PC-3 (cell line): ENCODE measurements around the gene GCHFR. TPM values are rescaled to one million over a fixed set of nuclear protein-coding genes. Genes with fewer than 3 reads are reported as not detected.

Experiments used
- ATAC-seq: fragments of 200-7000 bp; cut with Tn5 transposase; 2 replicates; pipeline ENCODE4 v1.9.1; 2020; ENCODE audit warnings: mild to moderate bottlenecking, moderate library complexity
- BruUV-seq: library from RNA; stranded (reverse); fragments of 400-500 nt; replicated peaks from 2 replicates; lab custom pipeline; 2021; lab: Mats Ljungman, UMichigan
- CTCF ChIA-PET: fragments of 300-600 bp; sonication (Branson Sonifier 250); formaldehyde crosslinking; loops from one replicate; lab custom pipeline; 2022; ENCODE audit warnings: antibody characterized with exemption; lab: Charles Lee
- POLR2A ChIA-PET: fragments of 300-600 bp; sonication (Branson Sonifier 250); formaldehyde crosslinking; loops from one replicate; lab custom pipeline; 2022; ENCODE audit warnings: antibody characterized with exemption; ENCODE audit not compliant: unreplicated experiment; lab: Charles Lee
- DNase-seq: peaks from one replicate; pipeline ENCODE4 v3.0.0-alpha.2; 2015
- H2AFZ ChIP-seq: fragments of 300-600 bp; sonication (generic); 2 replicates; pipeline ENCODE4 v1.6.0; 2016; ENCODE audit warnings: antibody characterized with exemption, low read length
- H3F3A ChIP-seq: fragments of 300-600 bp; sonication (generic); one replicate; pipeline ENCODE4 v1.6.0; 2017; ENCODE audit warnings: antibody characterized with exemption, low read length, control low read depth, mild to moderate bottlenecking; ENCODE audit not compliant: unreplicated experiment
- H3K27ac ChIP-seq: fragments of 300-600 bp; sonication (generic); 2 replicates; pipeline ENCODE4 v1.5.1; 2016; ENCODE audit warnings: mild to moderate bottlenecking, low read length
- H3K27me3 ChIP-seq: fragments of 300-600 bp; sonication (generic); 2 replicates; pipeline ENCODE4 v1.6.1; 2016; ENCODE audit warnings: low read length, mixed read lengths
- H3K36me3 ChIP-seq: fragments of 300-600 bp; sonication (generic); 2 replicates; pipeline ENCODE4 v1.6.1; 2016; ENCODE audit warnings: low read depth, mixed run types, low read length, mixed read lengths
- H3K4me1 ChIP-seq: fragments of 300-600 bp; sonication (generic); 2 replicates; pipeline ENCODE4 v1.5.1; 2016; ENCODE audit warnings: low read length; ENCODE audit not compliant: insufficient read depth
- H3K4me2 ChIP-seq: fragments of 300-600 bp; sonication (generic); 2 replicates; pipeline ENCODE4 v1.6.0; 2016; ENCODE audit warnings: low read length
- H3K4me3 ChIP-seq: fragments of 300-600 bp; sonication (generic); 2 replicates; pipeline ENCODE4 v1.5.1; 2016; ENCODE audit warnings: mild to moderate bottlenecking, low read length, mixed read lengths
- H3K79me2 ChIP-seq: fragments of 300-600 bp; sonication (generic); 2 replicates; pipeline ENCODE4 v1.6.1; 2017; ENCODE audit warnings: low read length, mixed read lengths
- H3K9ac ChIP-seq: fragments of 300-600 bp; sonication (generic); 2 replicates; pipeline ENCODE4 v1.6.0; 2016; ENCODE audit warnings: mild to moderate bottlenecking, low read length
- H3K9me2 ChIP-seq: fragments of 300-600 bp; sonication (generic); replicated peaks from 2 replicates; pipeline ENCODE4 v1.6.1; 2016; ENCODE audit warnings: mixed run types, low read length, mixed read lengths
- H3K9me3 ChIP-seq: fragments of 300-600 bp; sonication (generic); 2 replicates; pipeline ENCODE4 v1.6.1; 2016; ENCODE audit warnings: low read length, mixed read lengths
- H4K20me1 ChIP-seq: fragments of 300-600 bp; sonication (generic); 2 replicates; pipeline ENCODE4 v1.6.1; 2016; ENCODE audit warnings: low read length, mixed read lengths
- CTCF ChIP-seq: fragments of 300-600 bp; sonication (generic); conservative IDR thresholded peaks from 2 replicates; pipeline ENCODE4 v1.5.1; 2017; ENCODE audit warnings: antibody characterized with exemption, low read depth, mild to moderate bottlenecking, low read length
- EZH2 ChIP-seq: fragments of 300-600 bp; sonication (generic); IDR thresholded peaks from one replicate; pipeline ENCODE4 v1.6.1; 2017; ENCODE audit warnings: antibody characterized with exemption, mild to moderate bottlenecking, low read length; ENCODE audit not compliant: unreplicated experiment
- EZH2phosphoT487 ChIP-seq: fragments of 300-600 bp; sonication (generic); IDR thresholded peaks from 2 replicates; pipeline ENCODE4 v1.6.1; 2018; ENCODE audit warnings: mild to moderate bottlenecking, antibody characterized with exemption, low read length, borderline replicate concordance
- intact Hi-C: fragments of 100-400 bp; cut with micrococcal nuclease; formaldehyde crosslinking; loops from 2 replicates; pipeline ENCODE4 v1.9.0; 2023
- total RNA-seq: library from RNA; depleted of rRNA; stranded (reverse); fragments of >200 nt; gene quantifications from 2 replicates; pipeline ENCODE4 v1.2.3, GENCODE V29; 2014; rRNA removed

Gene GCHFR
- total RNA-seq, 1 experiment from 2014 or later = 58.9 TPM

GRCh38 chr15:40815042-40815698 is 51.3 kb downstream of the GCHFR start:
- intact Hi-C loops = no loop called here
- Histone ChIP-seq H3K27me3 (no peaks in the 10 kb centered on the region), H3K9me2 (no peaks in the 10 kb centered on the region), H2AFZ (no peak overlapping the region), H3K4me3 (no peak overlapping the region), H4K20me1 (no peaks in the 10 kb centered on the region), H3K9ac (no peak overlapping the region), H3K9me3 (no peaks in the 10 kb centered on the region), H3K4me2 (no peak overlapping the region), H3F3A (no peaks in the 10 kb centered on the region), H3K36me3 (peaks cover 5% of the 10 kb centered on the region; the same call in 1 of the 2 replicates), H3K79me2 (no peaks in the 10 kb centered on the region), H3K4me1 (no peaks in the 10 kb centered on the region; the same call in 1 of the 2 replicates), H3K27ac (no peak overlapping the region)
- no peak; the same call in 1 of the 2 replicates for ATAC-seq
- BruUV-seq = no TSS peak
- POLR2A ChIA-PET = no interaction called here
- DNase-seq = no peak
- CTCF ChIA-PET = interaction anchor here (0.6 kb wide), 3 partner anchors 43 to 64 kb away, joined by 3 to 4 read pairs (median 3); no protein-coding TSS in a partner anchor
- TF ChIP-seq EZH2 (no peak), EZH2phosphoT487 (no peak), CTCF (no peak)

Other genes starting within 250 kb of the GCHFR start
- 16.1 and 19.9 TPM in 2 replicates for gene CCDC32, start 199.0 kb upstream of the GCHFR start, total RNA-seq
- gene RPUSD2, start 194.8 kb upstream of the GCHFR start, total RNA-seq = 22.2 and 24.4 TPM in 2 replicates
- 33.5 and 33.8 TPM in 2 replicates for gene KNL1, start 169.8 kb upstream of the GCHFR start, total RNA-seq
- 17.3 and 21.9 TPM in 2 replicates for gene RAD51, start 68.9 kb upstream of the GCHFR start, total RNA-seq
- gene RMDN3, start 8.8 kb upstream of the GCHFR start, total RNA-seq = 21.4 and 34.0 TPM in 2 replicates
- 0.63 and 1.5 TPM in 2 replicates for gene C15orf62, start 5.9 kb downstream of the GCHFR start, total RNA-seq
- gene ZFYVE19, start 43.0 kb downstream of the GCHFR start, total RNA-seq = 32.3 and 39.6 TPM in 2 replicates
- gene DNAJC17, start 43.4 kb downstream of the GCHFR start, total RNA-seq = 51.2 and 53.3 TPM in 2 replicates
- 0.33 TPM in 1 of 2 replicates, not detected in the other for gene PPP1R14D, start 64.6 kb downstream of the GCHFR start, total RNA-seq
- gene SPINT1, start 80.0 kb downstream of the GCHFR start, total RNA-seq = 177 and 244 TPM in 2 replicates
- gene RHOV, start 110.2 kb downstream of the GCHFR start, total RNA-seq = 39.5 and 52.2 TPM in 2 replicates
- 37.6 and 39.5 TPM in 2 replicates for gene VPS18, start 130.4 kb downstream of the GCHFR start, total RNA-seq
- gene DLL4, start 165.3 kb downstream of the GCHFR start, total RNA-seq = 2.2 and 2.9 TPM in 2 replicates
- 6.2 and 13.3 TPM in 2 replicates for gene CHAC1, start 189.4 kb downstream of the GCHFR start, total RNA-seq